Motor neuron (in vitro differentiated cells): ENCODE data around the gene SEMA6B. TPM values are rescaled to one million over a fixed set of nuclear protein-coding genes. Genes with fewer than 3 reads are reported as not detected.

Experiments
- ATAC-seq, 8 experiments: fragments of 200-7000 bp; cut with Tn5 transposase; replicated peaks in 6 of 8; 2 replicates each; pipeline ENCODE4 v1.8.0; 2021; ENCODE audit warnings: mild to moderate bottlenecking in 8 of 8, moderate library complexity in 8 of 8
- H3K27ac ChIP-seq, 2 donors: fragments of 250-450 bp; sonication (Bioruptor Pico); 2 replicates each; pipeline ENCODE4 v1.9.0; 2021; ENCODE audit warnings: antibody characterized with exemption in 2 of 2, mild to moderate bottlenecking in 2 of 2, moderate library complexity in 1 of 2
- H3K4me1 ChIP-seq, 2 donors: fragments of 250-450 bp; sonication (Bioruptor Pico); replicated peaks in 1 of 2; 2 replicates each; pipeline ENCODE4 v1.6.1; 2021; ENCODE audit warnings: antibody characterized with exemption in 2 of 2, mild to moderate bottlenecking in 2 of 2, moderate library complexity in 1 of 2
- H3K4me3 ChIP-seq, 5 donors: fragments of 250-450 bp; sonication (Bioruptor Pico); 2 replicates each; pipeline ENCODE4 v1.9.0; 2021; ENCODE audit warnings: antibody characterized with exemption in 5 of 5, mild to moderate bottlenecking in 5 of 5, moderate library complexity in 4 of 5
- WGBS, 10 experiments: fragments of 450-650 bp; shearing (Covaris generic); methylation state at CpG; one replicate each; pipeline ENCODE4 v1.0.0; 2022; 5-methylcytosine and 5-hydroxymethylcytosine counted together
- in situ Hi-C, 9 experiments: fragments of 400-800 bp; cut with MboI; loops; one replicate each; pipeline ENCODE4 v1.15.0; 2021; ENCODE audit warnings: low sequenced_read_pairs in 9 of 9, low pct_unique_long_range_greater_than_20kb in 2 of 9; ENCODE audit not compliant: unreplicated experiment in 9 of 9
- total RNA-seq, 8 experiments: library from RNA; unstranded; fragments of 300-600 nt; gene quantifications; 2 replicates each; pipeline versions ENCODE4 v1.2.3 to v1.2.4, GENCODE V29; 2022

Gene SEMA6B
- total RNA-seq, 8 experiments from 2014 or later: 0.56 to 35.1 (median 13.7) TPM

GRCh38 chr19:4502282-4503131, 57.0 kb downstream of the SEMA6B start:
- peak overlapping the region; percentile 48 to 63 for H3K27ac ChIP-seq
- 80 to 100% (median 90%) methylated on average over 2 to 8 of the region's 37 CpGs; no CpG with 5 or more reads in 4 of the 10 experiments for WGBS, 10 experiments
- in situ Hi-C loops: no loop called here
- no peaks in the 10 kb centered on the region for H3K4me1 ChIP-seq
- ATAC-seq: no peak
- H3K4me3 ChIP-seq: no peak overlapping the region

- Histone ChIP-seq H3K4me3 (no peak overlapping the region), H3K27ac (no peak overlapping the region), H3K4me1 (no peaks in the 10 kb centered on the region)
- ATAC-seq: no peak
- 67 to 100% (median 83%) methylated on average over 1 to 6 of the region's 25 CpGs; no CpG with 5 or more reads in 7 of the 10 experiments for WGBS, 10 experiments
- in situ Hi-C loops: no loop called here
These were observed 57.8 kb downstream of the SEMA6B start for GRCh38 chr19:4501691-4502090.

GRCh38 chr19:4500841-4501591, 58.5 kb downstream of the SEMA6B start:
- H3K4me1 ChIP-seq: no peaks in the 10 kb centered on the region
- H3K27ac ChIP-seq: no peak overlapping the region
- no peak overlapping the region for H3K4me3 ChIP-seq
- 60 to 96% (median 91%) methylated on average over 1 to 7 of the region's 29 CpGs; no CpG with 5 or more reads in 5 of the 10 experiments for whole genome bisulfite sequencing, 10 experiments
- in situ Hi-C loops: no loop called here
- no peak for ATAC-seq

- ATAC-seq: no peak
- Histone ChIP-seq H3K27ac (no peak overlapping the region), H3K4me3 (no peak overlapping the region), H3K4me1 (no peaks in the 10 kb centered on the region)
- in situ Hi-C loops: no loop called here
- WGBS, 10 experiments: no CpG with 5 or more reads among the region's 15 CpGs
These were observed 59.6 kb downstream of the SEMA6B start for GRCh38 chr19:4499855-4500254.

GRCh38 chr19:4499318-4499717, 60.2 kb downstream of the SEMA6B start:
- in situ Hi-C loops: no loop called here
- WGBS, 10 experiments: no CpG with 5 or more reads among the region's 23 CpGs
- H3K27ac ChIP-seq: no peak overlapping the region
- no peak overlapping the region for H3K4me3 ChIP-seq
- H3K4me1 ChIP-seq: no peaks in the 10 kb centered on the region
- no peak for ATAC-seq

GRCh38 chr19:4498694-4499093, 60.8 kb downstream of the SEMA6B start:
- Histone ChIP-seq H3K4me3 (no peak overlapping the region), H3K4me1 (no peaks in the 10 kb centered on the region), H3K27ac (no peak overlapping the region)
- WGBS, 10 experiments: 100% methylated on average over 1 of the region's 12 CpGs; no CpG with 5 or more reads in 9 of the 10 experiments
- in situ Hi-C loops: no loop called here
- ATAC-seq: no peak

GRCh38 chr19:4497770-4498389, 61.6 kb downstream of the SEMA6B start:
- no peak for ATAC-seq
- H3K4me3 ChIP-seq: no peak overlapping the region
- no peak overlapping the region for H3K27ac ChIP-seq
- in situ Hi-C loops: no loop called here
- H3K4me1 ChIP-seq: no peaks in the 10 kb centered on the region
- WGBS, 10 experiments: 87 to 97% methylated on average over 4 to 9 of the region's 25 CpGs; no CpG with 5 or more reads in 8 of the 10 experiments

GRCh38 chr19:4496304-4496703, 63.2 kb downstream of the SEMA6B start:
- Histone ChIP-seq H3K4me3 (no peak overlapping the region), H3K4me1 (no peaks in the 10 kb centered on the region), H3K27ac (no peak overlapping the region)
- in situ Hi-C loops: no loop called here
- WGBS, 10 experiments: 80 to 100% methylated on average over 1 to 2 of the region's 18 CpGs; no CpG with 5 or more reads in 8 of the 10 experiments
- peak in 1 of 8 experiments; percentile 5 for ATAC-seq

GRCh38 chr19:4495471-4495870, 64.0 kb downstream of the SEMA6B start:
- in situ Hi-C loops: no loop called here
- no peaks in the 10 kb centered on the region for H3K4me1 ChIP-seq
- WGBS, 10 experiments: no CpG with 5 or more reads among the region's 12 CpGs
- H3K4me3 ChIP-seq: no peak overlapping the region
- no peak overlapping the region for H3K27ac ChIP-seq
- peak in 5 of 8 experiments; percentile 14 to 36 (median 29) for ATAC-seq

- Histone ChIP-seq H3K27ac (no peak overlapping the region), H3K4me1 (no peaks in the 10 kb centered on the region), H3K4me3 (no peak overlapping the region)
- no peak for ATAC-seq
- in situ Hi-C loops: no loop called here
- 90 to 100% (median 98%) methylated on average over 1 to 5 of the region's 8 CpGs; no CpG with 5 or more reads in 6 of the 10 experiments for WGBS, 10 experiments
These were observed 64.8 kb downstream of the SEMA6B start for GRCh38 chr19:4494691-4495064.

GRCh38 chr19:4493929-4494690, 65.4 kb downstream of the SEMA6B start:
- in situ Hi-C loops: no loop called here
- H3K4me3 ChIP-seq: no peak overlapping the region
- 90 to 99% (median 94%) methylated on average over 6 to 24 of the region's 61 CpGs; no CpG with 5 or more reads in 6 of the 10 experiments for WGBS, 10 experiments
- ATAC-seq: no peak
- no peak overlapping the region for H3K27ac ChIP-seq
- H3K4me1 ChIP-seq: no peaks in the 10 kb centered on the region

GRCh38 chr19:4493104-4493928, 66.2 kb downstream of the SEMA6B start:
- Histone ChIP-seq H3K4me3 (no peak overlapping the region), H3K4me1 (no peaks in the 10 kb centered on the region), H3K27ac (no peak overlapping the region)
- in situ Hi-C loops: no loop called here
- WGBS, 10 experiments: 95 to 100% (median 100%) methylated on average over 1 to 9 of the region's 41 CpGs; no CpG with 5 or more reads in 5 of the 10 experiments
- ATAC-seq: no peak
